HepG2 (cell line): ENCODE results near the gene NCBP2L. TPM values are rescaled to one million over a fixed set of nuclear protein-coding genes. Genes with fewer than 3 reads are reported as not detected.

Experiments used
- ATAC-seq: fragments of 200-7000 bp; cut with Tn5 transposase; 3 replicates; pipeline ENCODE4 v1.9.1; 2020; ENCODE audit warnings: mild to moderate bottlenecking, moderate library complexity
- BruUV-seq: library from RNA; stranded (reverse); fragments of 400-500 nt; replicated peaks from 2 replicates; lab custom pipeline; 2021; lab: Mats Ljungman, UMichigan
- CTCF ChIA-PET: fragments of 300-600 bp; formaldehyde crosslinking; extraction: SDS; loops from one replicate; lab custom pipeline; 2021; ENCODE audit warnings: low total read pairs, inconsistent platforms, low intra/inter-chr PET ratio; lab: Yijun Ruan, JAX
- POLR2A ChIA-PET: fragments of 350-600 bp; sonication (Branson Sonifier 250); formaldehyde crosslinking; loops from one replicate; lab custom pipeline; 2020; ENCODE audit warnings: antibody characterized with exemption, inconsistent platforms; lab: Yijun Ruan, JAX
- DNase-seq: peaks from one replicate; pipeline ENCODE4 v3.0.0-alpha.2; 2015; ENCODE audit warnings: low spot score
- FAIRE-seq: peaks from 3 replicates; lab custom pipeline; 2011; peaks lifted over from hg19 to GRCh38; lab: Jason Lieb, UNC
- H2AFZ ChIP-seq: one replicate; pipeline ENCODE4 v1.6.1; 2011; ENCODE audit warnings: low read length, inconsistent platforms
- H3K27ac ChIP-seq: fragments of 300-600 bp; 3 replicates; pipeline ENCODE4 v1.8.0; 2011; ENCODE audit warnings: mixed run types, mild to moderate bottlenecking, mixed read lengths, low read length, inconsistent platforms; ENCODE audit not compliant: insufficient read depth; ENCODE audit errors: extremely low read length
- H3K27me3 ChIP-seq, 2 experiments: fragments of 200-600 bp in 1 of 2; 2 replicates in 1 of 2; 3 replicates in 1 of 2; pipeline versions ENCODE4 v1.6.0 to v1.8.0; 2011; ENCODE audit warnings: low read length in 2 of 2, mild to moderate bottlenecking in 2 of 2, moderate library complexity in 2 of 2, inconsistent platforms in 1 of 2; ENCODE audit not compliant: insufficient read depth in 2 of 2, control insufficient read depth in 1 of 2
- H3K36me3 ChIP-seq, 2 experiments: fragments of 200-600 bp in 1 of 2; replicated peaks in 1 of 2; 2 replicates in 1 of 2; 3 replicates in 1 of 2; pipeline versions ENCODE4 v1.5.1 to v1.8.0; 2011; ENCODE audit warnings: low read length in 2 of 2, inconsistent platforms in 1 of 2; ENCODE audit not compliant: insufficient read depth in 2 of 2, control insufficient read depth in 1 of 2
- H3K4me1 ChIP-seq: 2 replicates; pipeline ENCODE4 v1.5.1; 2012; ENCODE audit warnings: low read length, inconsistent platforms; ENCODE audit not compliant: insufficient read depth
- H3K4me2 ChIP-seq: 2 replicates; pipeline ENCODE4 v1.6.0; 2011; ENCODE audit warnings: low read depth, low read length, inconsistent platforms
- H3K4me3 ChIP-seq, 3 experiments: fragments of 200-600 bp in 1 of 3; sonication (generic), shearing (Covaris generic) in 1 of 3; replicated peaks in 1 of 3; 2 replicates each; pipeline ENCODE4 v1.5.1; 2011 to 2016; ENCODE audit warnings: low read length in 3 of 3, inconsistent platforms in 2 of 3, low read depth in 2 of 3, mild to moderate bottlenecking in 2 of 3, control low read depth in 1 of 3, mixed read lengths in 1 of 3; ENCODE audit not compliant: insufficient read depth in 1 of 3
- H3K79me2 ChIP-seq: one replicate; pipeline ENCODE4 v1.6.1; 2011; ENCODE audit warnings: low read length, inconsistent platforms; ENCODE audit not compliant: insufficient read depth
- H3K9ac ChIP-seq: 2 replicates; pipeline ENCODE4 v1.6.0; 2011; ENCODE audit warnings: mild to moderate bottlenecking, low read depth, low read length, inconsistent platforms; ENCODE audit not compliant: insufficient read depth
- H3K9me3 ChIP-seq: 2 replicates; pipeline ENCODE4 v1.5.1; 2012; ENCODE audit warnings: mild to moderate bottlenecking, low read length
- H4K20me1 ChIP-seq: 2 replicates; pipeline ENCODE4 v1.6.0; 2011; ENCODE audit warnings: inconsistent platforms, mild to moderate bottlenecking, low read length, moderate library complexity; ENCODE audit not compliant: insufficient read depth
- ADNP ChIP-seq: sonication (generic); formaldehyde crosslinking; IDR thresholded peaks from 2 replicates; pipeline ENCODE4 v1.4.0; 2020; ENCODE audit warnings: missing genetic modification reagents
- CREM ChIP-seq, 2 experiments: sonication (generic) in 1 of 2; formaldehyde crosslinking in 1 of 2; IDR thresholded peaks; 2 replicates each; pipeline versions ENCODE4 v1.4.0 to v1.6.1; 2016 to 2020; ENCODE audit warnings: antibody characterized with exemption in 1 of 2, mild to moderate bottlenecking in 1 of 2, missing genetic modification reagents in 1 of 2
- ELF1 ChIP-seq: sonication (generic); formaldehyde crosslinking; IDR thresholded peaks from 2 replicates; pipeline ENCODE4 v1.4.0; 2020; ENCODE audit warnings: missing genetic modification reagents
- FIP1L1 ChIP-seq: fragments of 200-400 bp; formaldehyde crosslinking; IDR thresholded peaks from 2 replicates; pipeline ENCODE4 v1.6.1; 2018; ENCODE audit warnings: low read depth, mild to moderate bottlenecking, low read length, moderate library complexity, borderline replicate concordance; ENCODE audit not compliant: insufficient read depth
- GTF2F1 ChIP-seq: fragments of 150-350 bp; IDR thresholded peaks from 2 replicates; pipeline ENCODE4 v1.6.1; 2014; ENCODE audit warnings: low read length
- HNF1B ChIP-seq: sonication (generic); formaldehyde crosslinking; IDR thresholded peaks from 2 replicates; pipeline ENCODE4 v1.5.1; 2020; ENCODE audit warnings: mild to moderate bottlenecking, moderate library complexity, missing genetic modification reagents
- MAFK ChIP-seq, 2 experiments: IDR thresholded peaks in 1 of 2; conservative IDR thresholded peaks in 1 of 2; 2 replicates each; pipeline ENCODE4 v1.6.1; 2011; ENCODE audit warnings: improper control_type of control experiment in 2 of 2, low read length in 2 of 2
- MIER2 ChIP-seq: IDR thresholded peaks from 2 replicates; pipeline ENCODE4 v1.6.1; 2016; ENCODE audit warnings: missing biosample characterization, missing genetic modification reagents
- MZF1 ChIP-seq: sonication (generic); formaldehyde crosslinking; IDR thresholded peaks from 2 replicates; pipeline ENCODE4 v1.8.1; 2023; ENCODE audit warnings: mild to moderate bottlenecking, missing genetic modification reagents, borderline replicate concordance
- POGK ChIP-seq: sonication (generic); formaldehyde crosslinking; conservative IDR thresholded peaks from 2 replicates; pipeline ENCODE4 v1.8.0; 2022; ENCODE audit warnings: mild to moderate bottlenecking, moderate library complexity, missing genetic modification reagents
- ZNF547 ChIP-seq: sonication (generic); formaldehyde crosslinking; IDR thresholded peaks from 2 replicates; pipeline ENCODE4 v1.5.1; 2020; ENCODE audit warnings: mild to moderate bottlenecking, missing genetic modification reagents
- ZNF550 ChIP-seq: sonication (generic); formaldehyde crosslinking; IDR thresholded peaks from 2 replicates; pipeline ENCODE4 v1.4.0; 2020; ENCODE audit warnings: mild to moderate bottlenecking, missing genetic modification reagents, borderline replicate concordance
- ZNF704 ChIP-seq: sonication (generic); formaldehyde crosslinking; IDR thresholded peaks from 2 replicates; pipeline ENCODE4 v1.8.1; 2023; ENCODE audit warnings: mild to moderate bottlenecking, inconsistent platforms, moderate library complexity, missing genetic modification reagents, borderline replicate concordance
- WGBS: methylation state at CpG from one replicate; pipeline ENCODE4 v1.1.6; 2017; ENCODE audit warnings: low lambda C conversion rate; 5-methylcytosine and 5-hydroxymethylcytosine counted together
- in situ Hi-C: cut with HindIII; loops from 2 replicates; pipeline ENCODE4 v1.10.0; 2017; ENCODE audit warnings: low pct_unique_long_range_greater_than_20kb; ENCODE audit not compliant: extremely low pct_ligation_motif_present
- intact Hi-C: fragments of 100-400 bp; cut with micrococcal nuclease; formaldehyde crosslinking; loops from one replicate; pipeline ENCODE4 v1.10.0; 2022; ENCODE audit not compliant: unreplicated experiment
- polyA plus RNA-seq, 8 experiments: library from polyadenylated mRNA; depleted of rRNA in 3 of 8; stranded (reverse) in 7 of 8; unstranded in 1 of 8; fragments of >200 nt; fragmentation: Illumina TruSeq in 4 of 8; extraction: Trizol in 4 of 8; gene quantifications; 2 replicates each; pipeline versions ENCODE4 v1.2.1 to v1.2.3, GENCODE V29; 2011 to 2016; ENCODE audit warnings: low read depth in 4 of 8, missing spikeins in 1 of 8, mixed read lengths in 1 of 8; ENCODE audit not compliant: insufficient read depth in 1 of 8
- total RNA-seq, 5 experiments: library from RNA; depleted of rRNA; stranded (reverse); fragments of >200 nt; fragmentation: Illumina TruSeq; extraction: Trizol; gene quantifications; 2 replicates each; pipeline ENCODE4 v1.2.3, GENCODE V29; 2016; ENCODE audit warnings: low read depth in 1 of 5

NCBP2L gene
- total and polyA plus RNA-seq, 2 of the 13 experiments (the other 11 are each of a cell fraction or from before 2014, with no cell fraction given): not detected

- no peaks in the 10 kb centered on the region for H4K20me1 ChIP-seq
- FAIRE-seq (no peak), DNase-seq (no peak)
- CTCF ChIA-PET: no interaction called here
- H3K27ac ChIP-seq: no peak overlapping the region
- no peak overlapping the region for H3K4me3 ChIP-seq
- H3K4me1 ChIP-seq: peaks cover 28% of the 10 kb centered on the region
- H3K27me3 ChIP-seq: no peaks in the 10 kb centered on the region
- H2AFZ ChIP-seq: no peak overlapping the region
- intact Hi-C loops: no loop called here
- TF ChIP-seq MZF1 (CRISPR knock-in tag) (no peak), HNF1B (CRISPR knock-in tag) (no peak), ADNP (no peak), ZNF547 (CRISPR knock-in tag) (no peak), ZNF550 (CRISPR knock-in tag) (no peak)
- TF ChIP-seq, all 625 proteins: peak for 0
- Histone ChIP-seq H3K79me2 (no peaks in the 10 kb centered on the region), H3K9me3 (no peaks in the 10 kb centered on the region), H3K9ac (no peak overlapping the region), H3K4me2 (no peak overlapping the region), H3K36me3 (no peaks in the 10 kb centered on the region)
- POLR2A ChIA-PET: no interaction called here
- BruUV-seq: no TSS peak
- in situ Hi-C loops: no loop called here
- WGBS: 45% methylated on average over 6 of the region's 7 CpGs
- no peak for ATAC-seq
Observed at GRCh38 chrX:107743995-107744394, 33.5 kb upstream of the NCBP2L start.

GRCh38 chrX:107744868-107745267 lies 32.7 kb upstream of the NCBP2L start:
- POLR2A ChIA-PET: no interaction called here
- no peaks in the 10 kb centered on the region for H3K27me3 ChIP-seq
- peaks cover 23% of the 10 kb centered on the region for H3K4me1 ChIP-seq
- CTCF ChIA-PET: no interaction called here
- DNase-seq: no peak
- no peaks in the 10 kb centered on the region for H3K79me2 ChIP-seq
- in situ Hi-C loops (no loop called here), intact Hi-C loops (no loop called here)
- FAIRE-seq: no peak
- no peak overlapping the region for H2AFZ ChIP-seq
- H3K4me3 ChIP-seq: no peak overlapping the region
- H3K27ac ChIP-seq: no peak overlapping the region
- H3K36me3 ChIP-seq: no peaks in the 10 kb centered on the region
- WGBS: 80% methylated on average over 2 of the region's 2 CpGs
- TF ChIP-seq FIP1L1 (no peak), GTF2F1 (no peak), CREM (IDR thresholded peaks at IDR 0.05) (no peak), CREM (CRISPR knock-in tag; IDR thresholded peaks at IDR 0.05) (no peak), MAFK (conservative IDR thresholded peaks at IDR 0.05 in 1 of 2, IDR thresholded peaks at IDR 0.05 in 1 of 2; ENCODE audit: low read length in 2 of 2) (no peak), POGK (no peak), ZNF704 (CRISPR knock-in tag) (no peak), MIER2 (CRISPR knock-in tag) (no peak), ELF1 (no peak)
- TF ChIP-seq, all 625 proteins: peak for 0
- Histone ChIP-seq H3K4me2 (no peak overlapping the region), H3K9me3 (no peaks in the 10 kb centered on the region), H3K9ac (no peak overlapping the region), H4K20me1 (no peaks in the 10 kb centered on the region)
- BruUV-seq: no TSS peak
- ATAC-seq: no peak
